ENCODE measurements around the gene ZNF436. TPM values are rescaled to one million over a fixed set of nuclear protein-coding genes. Genes with fewer than 3 reads are reported as not detected.
A peak's percentile ranks its signal among the peaks of the same experiment; 100 is the strongest.

The ZNF436 gene
- total and polyA plus RNA-seq, 2 of the 8 experiments (the other 6 are each of a cell fraction or from before 2014, with no cell fraction given), result 0.65 to 1.8 TPM

GRCh38 chr1:23344111-23344986 is 25.3 kb downstream of the ZNF436 start, which contains the start of gene HNRNPR (continued):
- no peak for TF ChIP-seq ATF2 (IDR thresholded peaks at IDR 0.05; ENCODE audit: low read length)
- no peak for TF ChIP-seq SIX5 (IDR thresholded peaks at IDR 0.05; ENCODE audit: low read depth, low read length)
- no peak for TF ChIP-seq RBBP5 (IDR thresholded peaks at IDR 0.05; ENCODE audit: borderline replicate concordance, low read depth, low read length)
- TF ChIP-seq JUN (IDR thresholded peaks at IDR 0.05; ENCODE audit: low read depth, low read length), result no peak
- TF ChIP-seq RXRA (IDR thresholded peaks at IDR 0.05; ENCODE audit: insufficient read depth, low read depth, low read length), result no peak
- peak in 1 of 2 experiments; percentile 87; a peak in 2 of 3 replicates for TF ChIP-seq POLR2A (IDR thresholded peaks at IDR 0.05; ENCODE audit: control extremely low read depth in 1 of 2, low read depth in 2 of 2, low read length in 2 of 2)
- peak; percentile 30; the same call in 1 of the 2 replicates for TF ChIP-seq SUZ12 (IDR thresholded peaks at IDR 0.05; ENCODE audit: low read length)
- no peak for TF ChIP-seq CBX8 (IDR thresholded peaks at IDR 0.05; ENCODE audit: borderline replicate concordance, low read depth, low read length)
- peak; percentile 87 for TF ChIP-seq TAF7 (optimal IDR thresholded peaks at IDR 0.05; ENCODE audit: borderline replicate concordance, low read depth, low read length)
- no peak for TF ChIP-seq TEAD4 (IDR thresholded peaks at IDR 0.05; ENCODE audit: low read depth, low read length)
- TF ChIP-seq NANOG (IDR thresholded peaks at IDR 0.05; ENCODE audit: insufficient read depth, low read depth, low read length, poor library complexity, severe bottlenecking), result no peak
- no peak for TF ChIP-seq SAP30 (IDR thresholded peaks at IDR 0.05; ENCODE audit: insufficient read depth, insufficient replicate concordance, low read length)
- TF ChIP-seq KDM4A (IDR thresholded peaks at IDR 0.05; ENCODE audit: low read depth, low read length, severe bottlenecking), result peak; percentile 82
- no peak for TF ChIP-seq CEBPB (IDR thresholded peaks at IDR 0.05; ENCODE audit: low read depth, low read length)
- TF ChIP-seq YY1 (IDR thresholded peaks at IDR 0.05; ENCODE audit: low read depth, low read length), result peak; percentile 82; the same call in 1 of the 2 replicates
- peak in 1 of 2 experiments; percentile 79; a peak in 2 of 4 replicates for TF ChIP-seq SIN3A (conservative IDR thresholded peaks at IDR 0.05 in 1 of 2, IDR thresholded peaks at IDR 0.05 in 1 of 2; ENCODE audit: low read depth in 1 of 2, low read length in 2 of 2)
- TF ChIP-seq CHD2 (IDR thresholded peaks at IDR 0.05; ENCODE audit: low read length), result peak; percentile 83
- peak; percentile 71 for TF ChIP-seq CREB1 (IDR thresholded peaks at IDR 0.05)
- TF ChIP-seq GABPA (IDR thresholded peaks at IDR 0.05; ENCODE audit: borderline replicate concordance, insufficient read depth, low read length), result no peak
- TF ChIP-seq BACH1 (IDR thresholded peaks at IDR 0.05; ENCODE audit: low read length), result peak; percentile 84
- TF ChIP-seq BCL11A (IDR thresholded peaks at IDR 0.05; ENCODE audit: low read depth in 2 of 2, low read length in 2 of 2), result no peak
- no peak for TF ChIP-seq NRF1 (IDR thresholded peaks at IDR 0.05; ENCODE audit: low read depth, low read length)
